Measurements from ENCODE around the gene GRK5.

- no peak for TF ChIP-seq EZH2phosphoT487 (IDR thresholded peaks at IDR 0.05; ENCODE audit: low read depth)
- TF ChIP-seq, protein P1, sequence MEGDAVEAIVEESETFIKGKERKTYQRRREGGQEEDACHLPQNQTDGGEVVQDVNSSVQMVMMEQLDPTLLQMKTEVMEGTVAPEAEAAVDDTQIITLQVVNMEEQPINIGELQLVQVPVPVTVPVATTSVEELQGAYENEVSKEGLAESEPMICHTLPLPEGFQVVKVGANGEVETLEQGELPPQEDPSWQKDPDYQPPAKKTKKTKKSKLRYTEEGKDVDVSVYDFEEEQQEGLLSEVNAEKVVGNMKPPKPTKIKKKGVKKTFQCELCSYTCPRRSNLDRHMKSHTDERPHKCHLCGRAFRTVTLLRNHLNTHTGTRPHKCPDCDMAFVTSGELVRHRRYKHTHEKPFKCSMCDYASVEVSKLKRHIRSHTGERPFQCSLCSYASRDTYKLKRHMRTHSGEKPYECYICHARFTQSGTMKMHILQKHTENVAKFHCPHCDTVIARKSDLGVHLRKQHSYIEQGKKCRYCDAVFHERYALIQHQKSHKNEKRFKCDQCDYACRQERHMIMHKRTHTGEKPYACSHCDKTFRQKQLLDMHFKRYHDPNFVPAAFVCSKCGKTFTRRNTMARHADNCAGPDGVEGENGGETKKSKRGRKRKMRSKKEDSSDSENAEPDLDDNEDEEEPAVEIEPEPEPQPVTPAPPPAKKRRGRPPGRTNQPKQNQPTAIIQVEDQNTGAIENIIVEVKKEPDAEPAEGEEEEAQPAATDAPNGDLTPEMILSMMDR (IDR thresholded peaks at IDR 0.05; ENCODE audit: low read depth, low read length), result no peak
Measured at GRCh38 chr10:119281581-119282071, 74.3 kb downstream of the GRK5 start.

Measured in OCI-LY3 (cell line).